Endothelial cell of umbilical vein (primary cell): ENCODE results near the gene HOXC11. TPM values are rescaled to one million over a fixed set of nuclear protein-coding genes. Genes with fewer than 3 reads are reported as not detected.

Experiments
- BruUV-seq: library from RNA; stranded (reverse); fragments of 400-500 nt; replicated peaks from 2 replicates; lab custom pipeline; 2021; lab: Mats Ljungman, UMichigan
- CTCF ChIA-PET: fragments of 300-600, 350-600 bp; sonication (Branson Sonifier 250); formaldehyde crosslinking; loops from one replicate; lab custom pipeline; 2021; ENCODE audit warnings: antibody characterized with exemption, inconsistent platforms; lab: Charles Lee
- POLR2A ChIA-PET: fragments of 300-600, 350-600 bp; sonication (Branson Sonifier 250); formaldehyde crosslinking; loops from one replicate; lab custom pipeline; 2021; ENCODE audit warnings: antibody characterized with exemption, inconsistent platforms; lab: Charles Lee
- DNase-seq: peaks from one replicate; pipeline ENCODE4 v3.0.0-alpha.2; 2011; ENCODE audit warnings: low read depth, low spot score
- FAIRE-seq: peaks from 2 replicates; lab custom pipeline; 2011; peaks lifted over from hg19 to GRCh38; lab: Jason Lieb, UNC
- H2AFZ ChIP-seq: 2 replicates; pipeline ENCODE4 v1.6.0; 2012; ENCODE audit warnings: low read depth, low read length, control low read depth, inconsistent platforms
- H3K27ac ChIP-seq: 2 replicates; pipeline ENCODE4 v1.5.1; 2011; ENCODE audit warnings: low read depth, mild to moderate bottlenecking, control low read depth, low read length, moderate library complexity; ENCODE audit not compliant: insufficient read depth
- H3K27me3 ChIP-seq, 2 experiments: 2 replicates each; pipeline versions ENCODE4 v1.6.0 to v1.6.1; 2011; ENCODE audit warnings: low read length in 2 of 2, mixed read lengths in 1 of 2; ENCODE audit not compliant: control insufficient read depth in 2 of 2, insufficient read depth in 2 of 2
- H3K36me3 ChIP-seq, 2 experiments: 2 replicates in 1 of 2; 3 replicates in 1 of 2; pipeline ENCODE4 v1.5.1; 2011; ENCODE audit warnings: low read length in 2 of 2, mild to moderate bottlenecking in 1 of 2, moderate library complexity in 1 of 2; ENCODE audit not compliant: control insufficient read depth in 2 of 2, insufficient read depth in 2 of 2; ENCODE audit errors: extremely low read depth in 1 of 2
- H3K4me1 ChIP-seq: 3 replicates; pipeline ENCODE4 v1.5.1; 2011; ENCODE audit warnings: mild to moderate bottlenecking, low read length; ENCODE audit not compliant: control insufficient read depth, insufficient read depth; ENCODE audit errors: extremely low read depth
- H3K4me2 ChIP-seq: 2 replicates; pipeline ENCODE4 v1.6.1; 2011; ENCODE audit warnings: low read length, control low read depth, mixed read lengths; ENCODE audit not compliant: insufficient read depth
- H3K4me3 ChIP-seq, 3 experiments: fragments of 200-600 bp in 1 of 3; sonication (generic), shearing (Covaris generic) in 1 of 3; replicated peaks in 1 of 3; 2 replicates each; pipeline ENCODE4 v1.5.1; 2011 to 2016; ENCODE audit warnings: control low read depth in 3 of 3, low read length in 3 of 3, mild to moderate bottlenecking in 2 of 3, inconsistent platforms in 1 of 3, low read depth in 1 of 3, moderate library complexity in 1 of 3; ENCODE audit not compliant: insufficient read depth in 1 of 3
- H3K79me2 ChIP-seq: 2 replicates; pipeline ENCODE4 v1.6.0; 2012; ENCODE audit warnings: low read length, inconsistent platforms; ENCODE audit not compliant: control insufficient read depth, insufficient read depth
- H3K9ac ChIP-seq: replicated peaks from 2 replicates; pipeline ENCODE3; 2011; ENCODE audit warnings: low read length, control low read depth; ENCODE audit not compliant: insufficient read depth; ENCODE audit errors: extremely low read depth
- H3K9me1 ChIP-seq: replicated peaks from 3 replicates; pipeline ENCODE4 v1.6.0; 2011; ENCODE audit warnings: mild to moderate bottlenecking, low read length; ENCODE audit not compliant: control insufficient read depth, insufficient read depth; ENCODE audit errors: extremely low read depth
- H3K9me3 ChIP-seq: replicated peaks from 2 replicates; pipeline ENCODE4 v1.5.1; 2012; ENCODE audit warnings: low read length, inconsistent platforms; ENCODE audit not compliant: control insufficient read depth, insufficient read depth
- H4K20me1 ChIP-seq: replicated peaks from 2 replicates; pipeline ENCODE3; 2011; ENCODE audit warnings: mild to moderate bottlenecking, low read length; ENCODE audit not compliant: control insufficient read depth, insufficient read depth; ENCODE audit errors: extremely low read depth
- EZH2 ChIP-seq: IDR thresholded peaks from 2 replicates; pipeline ENCODE4 v1.6.1; 2012; ENCODE audit warnings: borderline replicate concordance, low read depth, mild to moderate bottlenecking, moderate library complexity, low read length, inconsistent platforms; ENCODE audit not compliant: severe bottlenecking
- FOS ChIP-seq: IDR thresholded peaks from 2 replicates; pipeline ENCODE4 v1.6.1; 2011; ENCODE audit warnings: mild to moderate bottlenecking, low read length, moderate library complexity, borderline replicate concordance; ENCODE audit not compliant: insufficient read depth
- GATA2 ChIP-seq: IDR thresholded peaks from 2 replicates; pipeline ENCODE4 v1.7.0; 2011; ENCODE audit warnings: low read depth, mild to moderate bottlenecking, moderate library complexity, mixed read lengths, low read length; ENCODE audit not compliant: insufficient read length, insufficient read depth
- JUN ChIP-seq: IDR thresholded peaks from 2 replicates; pipeline ENCODE4 v1.6.1; 2011; ENCODE audit warnings: borderline replicate concordance, low read depth; ENCODE audit not compliant: insufficient read length, insufficient read depth
- POLR2A ChIP-seq: IDR thresholded peaks from 2 replicates; pipeline ENCODE4 v1.6.1; 2012; ENCODE audit warnings: low read depth, mild to moderate bottlenecking, control low read depth, low read length
- POLR2AphosphoS5 ChIP-seq: IDR thresholded peaks from 2 replicates; pipeline ENCODE4 v1.6.1; 2012; ENCODE audit warnings: low read depth, mild to moderate bottlenecking, control low read depth, low read length, moderate library complexity; ENCODE audit not compliant: insufficient read depth
- dilution Hi-C: fragments of 300-500 bp; cut with MboI; formaldehyde crosslinking; loops from one replicate; pipeline ENCODE4 v1.15.0; 2019; ENCODE audit warnings: low sequenced_read_pairs; ENCODE audit not compliant: extremely low pct_ligation_motif_present
- intact Hi-C: fragments of 100-400 bp; cut with micrococcal nuclease; formaldehyde crosslinking; loops from one replicate; pipeline ENCODE4 v1.10.0; 2022
- polyA plus RNA-seq, 4 experiments: library from polyadenylated mRNA; depleted of rRNA in 3 of 4; stranded (reverse) in 3 of 4; unstranded in 1 of 4; fragments of >200 nt; gene quantifications; 2 replicates each; pipeline versions ENCODE4 v1.2.1 to v1.2.3, GENCODE V29; 2011 to 2012; ENCODE audit warnings: missing spikeins in 1 of 4
- total RNA-seq: library from RNA; stranded (reverse); gene quantifications from 2 replicates; pipeline ENCODE4 v1.2.3, GENCODE V29; 2021
- TF ChIP-seq, protein P1 (sequence below): IDR thresholded peaks from 2 replicates; pipeline ENCODE4 v1.6.1; 2011; ENCODE audit not compliant: insufficient read depth, insufficient read length

HOXC11 gene
- total and polyA plus RNA-seq, 2 donors (not counting 3 experiments of a cell fraction or from before 2014, with no cell fraction given), result not detected

DNA sequence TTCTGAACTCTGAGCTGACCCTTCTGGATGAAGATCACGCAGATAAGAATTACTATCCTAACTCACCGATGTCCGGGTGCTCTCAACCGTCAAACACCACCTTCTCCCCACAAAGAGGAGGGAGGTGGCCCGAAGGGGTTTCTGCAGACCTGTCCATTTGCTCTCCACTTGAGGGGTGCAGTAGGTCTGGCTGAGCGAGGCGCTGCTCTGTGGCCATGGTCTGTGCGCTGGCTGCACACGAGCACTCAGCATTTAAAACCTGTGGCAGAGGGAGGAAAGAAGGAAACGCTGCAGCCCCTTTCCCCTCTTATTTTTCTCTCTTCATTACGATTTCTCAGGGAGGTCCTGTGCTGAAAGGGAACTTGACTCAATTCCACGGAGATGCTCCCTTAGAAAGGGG, 35.8 kb upstream of the HOXC11 start:
- no TSS peak for BruUV-seq
- no peaks in the 10 kb centered on the region for H3K79me2 ChIP-seq
- H3K27ac ChIP-seq, result no peak overlapping the region
- dilution Hi-C loops (no loop called here), intact Hi-C loops (no loop called here)
- DNase-seq (no peak), FAIRE-seq (no peak)
- no peaks in the 10 kb centered on the region for H3K36me3 ChIP-seq
- no peaks in the 10 kb centered on the region for H3K9me1 ChIP-seq
- no peak overlapping the region for H3K4me3 ChIP-seq
- H3K9me3 ChIP-seq, result no peaks in the 10 kb centered on the region
- no peak overlapping the region for H3K4me2 ChIP-seq
- H3K9ac ChIP-seq, result no peak overlapping the region
- peaks cover 83 to 98% of the 10 kb centered on the region in 2 experiments for H3K27me3 ChIP-seq
- ChIA-PET CTCF (no interaction called here), POLR2A (no interaction called here)
- TF ChIP-seq, protein P1, sequence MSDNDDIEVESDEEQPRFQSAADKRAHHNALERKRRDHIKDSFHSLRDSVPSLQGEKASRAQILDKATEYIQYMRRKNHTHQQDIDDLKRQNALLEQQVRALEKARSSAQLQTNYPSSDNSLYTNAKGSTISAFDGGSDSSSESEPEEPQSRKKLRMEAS, result no peak
- no peak for TF ChIP-seq JUN
- no peak overlapping the region for H2AFZ ChIP-seq
- no peaks in the 10 kb centered on the region for H3K4me1 ChIP-seq
- no peaks in the 10 kb centered on the region for H4K20me1 ChIP-seq

DNA sequence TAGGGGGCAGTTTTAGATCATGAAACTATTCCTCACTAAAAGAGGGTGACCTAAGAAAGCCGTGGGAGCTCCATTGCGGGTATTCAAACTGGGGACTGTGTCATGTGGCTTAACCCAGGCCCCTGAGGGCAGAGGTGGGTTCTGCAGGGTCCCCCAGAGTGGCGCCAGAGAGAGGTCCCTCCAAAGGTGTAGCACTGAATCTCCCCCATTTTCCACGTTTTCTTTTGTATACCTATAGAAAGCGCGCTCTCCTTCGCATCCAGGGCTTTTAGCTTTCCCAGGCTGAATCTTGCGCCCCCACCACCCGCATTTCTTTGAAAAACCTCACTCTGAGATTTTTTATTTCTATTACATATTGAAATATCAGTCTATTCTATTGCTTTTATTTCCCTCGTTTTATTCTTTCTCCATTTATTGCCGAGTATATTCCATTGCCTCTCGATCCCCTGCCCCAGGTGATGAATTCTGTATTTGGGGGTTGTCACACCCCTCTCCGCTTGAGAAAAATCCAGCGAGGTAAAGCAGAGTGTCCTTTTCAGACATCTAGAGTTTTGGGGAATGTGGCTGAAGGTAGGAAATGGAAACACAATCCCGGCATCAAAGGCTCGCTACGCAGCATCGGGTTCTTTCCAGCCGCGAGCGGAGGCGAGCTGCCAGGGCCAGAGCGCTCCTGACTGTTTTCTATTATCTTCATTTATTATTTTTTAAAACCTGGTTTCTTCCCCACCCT, 35.2 kb upstream of the HOXC11 start:
- Histone ChIP-seq H3K4me3 (no peak overlapping the region), H3K9ac (no peak overlapping the region), H3K4me2 (no peak overlapping the region), H3K9me1 (no peaks in the 10 kb centered on the region), H3K27ac (no peak overlapping the region), H4K20me1 (no peaks in the 10 kb centered on the region), H2AFZ (no peak overlapping the region), H3K27me3 (peaks cover 81 to 95% of the 10 kb centered on the region in 2 experiments), H3K9me3 (no peaks in the 10 kb centered on the region), H3K4me1 (no peaks in the 10 kb centered on the region), H3K79me2 (no peaks in the 10 kb centered on the region), H3K36me3 (no peaks in the 10 kb centered on the region)
- POLR2A ChIA-PET, result no interaction called here
- no TSS peak for BruUV-seq
- no peak for TF ChIP-seq POLR2AphosphoS5
- TF ChIP-seq EZH2, result no peak
- TF ChIP-seq FOS, result no peak
- TF ChIP-seq POLR2A, result no peak
- TF ChIP-seq JUN, result no peak
- no peak for TF ChIP-seq GATA2
- TF ChIP-seq, protein P1, result no peak
- CTCF ChIA-PET, result interaction anchor here (1.1 kb wide), 1 partner anchor 10 kb away, joined by 3 read pairs; no protein-coding TSS in a partner anchor
- intact Hi-C loops, result no loop called here
- FAIRE-seq (no peak), DNase-seq (no peak)
- dilution Hi-C loops, result no loop called here
